ENCODE data around the gene TUNAR.

- TF ChIP-seq CTCF (conservative IDR thresholded peaks at IDR 0.05; ENCODE audit: low read depth, low read length) (no peak), EZH2 (IDR thresholded peaks at IDR 0.05; ENCODE audit: low read length, unreplicated experiment) (no peak), EZH2phosphoT487 (IDR thresholded peaks at IDR 0.05; ENCODE audit: borderline replicate concordance, low read length) (no peak)
These were observed 25.7 kb downstream of the TUNAR start for GRCh38 chr14:95902273-95902826.

All from PC-3 (cell line).